Right kidney (tissue), 1 donor: Measurements from ENCODE around the gene ZSCAN10.
"Not testable (repeated sequence)": the region's sequence is repeated elsewhere in the genome, so short reads cannot be mapped to it uniquely, and the experiment has no call there.

ENCODE experiments used
- DNase-seq: peaks from one replicate; pipeline ENCODE4 v3.0.0-alpha.2; 2016

ZSCAN10 gene

DNA sequence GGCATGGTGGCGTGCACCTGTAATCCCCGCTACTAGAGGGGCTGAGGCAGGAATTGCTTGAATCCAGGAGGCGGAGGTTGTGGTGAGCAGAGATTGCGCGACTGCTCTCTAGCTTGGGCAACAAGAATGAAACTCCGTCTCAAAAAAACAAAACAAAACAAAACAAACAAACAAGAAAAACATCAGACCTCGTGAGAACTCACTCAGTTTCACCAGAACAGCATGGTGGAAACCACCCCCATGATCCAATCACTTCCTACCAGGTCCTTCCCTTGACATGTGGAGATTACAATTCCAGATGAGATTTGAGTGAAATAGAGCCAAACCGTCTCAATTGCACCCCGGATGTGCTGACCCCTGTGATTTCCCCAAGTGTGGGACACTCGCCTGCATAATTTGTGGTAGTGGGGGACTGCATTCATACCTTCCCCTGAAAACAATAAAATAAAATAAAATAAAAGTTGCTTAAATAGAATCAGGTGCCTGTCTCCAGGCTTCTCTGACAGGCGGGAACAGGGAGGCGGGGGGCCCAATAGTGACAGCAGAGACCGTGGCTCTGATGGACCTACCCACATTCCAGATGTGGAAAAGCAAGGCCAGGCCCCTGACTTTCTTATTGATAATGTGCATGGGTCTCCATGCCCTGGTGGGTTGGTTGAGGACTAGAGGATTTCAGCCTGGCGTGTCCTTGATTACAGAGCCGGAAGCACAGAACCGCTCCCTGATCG, 13.1 kb downstream of the ZSCAN10 start:
- no peak for DNase-seq

GRCh38 chr16:3084969-3085670, 14.0 kb downstream of the ZSCAN10 start:
- DNase-seq, result no peak

DNA sequence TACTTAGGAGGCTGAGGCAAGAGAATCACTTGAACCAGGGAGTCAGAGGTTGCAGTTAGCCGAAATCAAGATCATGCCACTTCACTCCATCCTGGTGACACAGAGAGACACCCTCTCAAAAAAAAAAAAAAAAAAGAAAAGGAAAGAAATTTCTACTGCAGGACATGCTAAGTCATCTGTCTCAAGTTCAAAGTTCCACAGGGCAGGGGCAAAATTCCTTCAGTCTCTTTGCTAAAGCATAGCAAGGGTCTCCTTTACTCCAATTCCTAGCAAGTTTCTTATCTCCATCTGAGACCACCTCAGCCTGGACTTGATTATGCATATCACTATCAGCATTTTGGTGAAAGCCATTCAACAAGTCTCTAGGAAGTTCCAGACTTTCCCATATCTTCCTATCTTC, 14.6 kb downstream of the ZSCAN10 start:
- no peak for DNase-seq

DNA sequence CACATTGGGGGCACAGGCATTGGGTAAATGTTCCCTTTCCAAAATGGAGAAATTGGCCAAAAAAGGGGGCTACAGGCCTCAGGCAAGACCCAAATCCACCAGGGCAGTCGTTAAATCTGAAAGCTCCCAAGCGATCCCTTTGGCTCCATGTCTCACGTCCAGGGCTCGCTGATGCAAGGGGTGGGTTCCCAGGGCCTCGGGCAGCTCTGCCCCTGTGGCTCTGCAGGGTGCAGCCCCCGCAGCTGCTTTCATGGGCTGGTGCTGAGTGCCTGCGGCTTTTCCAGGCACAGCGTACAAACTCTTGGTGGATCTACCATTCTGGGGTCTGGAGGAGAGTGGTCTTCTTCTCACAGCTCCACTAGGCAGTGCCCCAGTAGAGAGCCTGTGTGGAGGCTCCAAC, 15.7 kb downstream of the ZSCAN10 start:
- DNase-seq, result not testable (repeated sequence)

DNA sequence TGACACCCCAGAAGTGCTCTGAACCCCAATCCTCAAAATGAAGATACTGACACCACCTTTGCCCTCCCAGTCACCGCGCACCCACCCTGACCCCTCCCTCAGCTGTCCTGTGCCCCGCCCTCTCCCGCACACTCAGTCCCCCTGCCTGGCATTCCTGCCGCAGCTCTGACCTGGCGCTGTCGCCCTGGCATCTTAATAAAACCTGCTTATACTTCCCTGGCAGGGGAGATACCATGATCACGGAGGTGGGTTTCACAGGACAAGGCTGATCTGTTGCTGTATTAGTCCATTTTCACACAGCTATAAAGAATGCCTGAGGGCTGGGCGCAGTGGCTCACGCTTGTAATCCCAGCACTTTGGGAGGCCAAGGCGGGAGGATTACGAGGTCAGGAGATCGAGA, 17.1 kb downstream of the ZSCAN10 start:
- DNase-seq, result not testable (repeated sequence)

- DNase-seq, result no peak
These were observed 19.1 kb downstream of the ZSCAN10 start for GRCh38 chr16:3080024-3080423.

DNA sequence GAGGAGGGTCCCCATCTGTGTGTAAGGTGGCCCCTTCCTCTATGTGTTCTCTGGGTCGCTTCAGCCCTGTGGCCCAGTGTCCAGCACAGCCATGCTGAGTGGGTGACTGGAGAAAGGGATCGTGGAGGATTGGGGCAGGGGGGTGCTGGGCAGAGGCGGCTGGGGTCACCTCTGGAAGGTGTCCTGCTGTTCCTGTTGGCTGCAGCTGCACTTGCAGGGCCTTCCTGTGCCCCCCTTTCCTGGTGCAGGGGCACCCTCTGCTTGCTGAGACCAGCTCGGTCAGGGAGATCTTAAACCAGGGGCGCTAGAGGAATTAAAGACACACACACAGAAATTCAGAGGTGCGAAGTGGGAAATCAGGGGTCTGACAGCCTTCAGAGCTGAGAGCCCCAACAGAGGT, 22.5 kb downstream of the ZSCAN10 start:
- DNase-seq, result no peak

DNA sequence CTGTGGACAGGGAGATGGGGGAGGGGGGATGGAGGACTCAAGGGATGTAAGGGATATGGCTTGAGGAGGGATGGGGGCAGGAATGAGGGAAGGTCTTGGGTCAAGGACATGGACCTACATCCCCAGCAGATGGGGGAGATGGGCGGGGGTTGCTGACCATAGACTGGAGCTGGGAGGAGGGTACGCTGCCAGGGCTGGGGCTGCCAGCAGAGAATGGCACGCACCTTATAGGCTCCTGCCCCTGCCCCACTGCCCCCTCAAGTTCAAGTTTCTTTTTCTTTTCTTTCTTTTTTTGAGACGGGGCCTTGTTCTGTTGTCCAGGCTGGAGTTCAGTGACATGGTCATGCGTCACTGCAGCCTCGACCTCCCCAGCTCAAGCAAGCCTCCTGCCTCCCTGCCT, 23.1 kb downstream of the ZSCAN10 start:
- not testable (repeated sequence) for DNase-seq

GRCh38 chr16:3075523-3075915, 23.6 kb downstream of the ZSCAN10 start:
- DNase-seq, result no peak

DNA sequence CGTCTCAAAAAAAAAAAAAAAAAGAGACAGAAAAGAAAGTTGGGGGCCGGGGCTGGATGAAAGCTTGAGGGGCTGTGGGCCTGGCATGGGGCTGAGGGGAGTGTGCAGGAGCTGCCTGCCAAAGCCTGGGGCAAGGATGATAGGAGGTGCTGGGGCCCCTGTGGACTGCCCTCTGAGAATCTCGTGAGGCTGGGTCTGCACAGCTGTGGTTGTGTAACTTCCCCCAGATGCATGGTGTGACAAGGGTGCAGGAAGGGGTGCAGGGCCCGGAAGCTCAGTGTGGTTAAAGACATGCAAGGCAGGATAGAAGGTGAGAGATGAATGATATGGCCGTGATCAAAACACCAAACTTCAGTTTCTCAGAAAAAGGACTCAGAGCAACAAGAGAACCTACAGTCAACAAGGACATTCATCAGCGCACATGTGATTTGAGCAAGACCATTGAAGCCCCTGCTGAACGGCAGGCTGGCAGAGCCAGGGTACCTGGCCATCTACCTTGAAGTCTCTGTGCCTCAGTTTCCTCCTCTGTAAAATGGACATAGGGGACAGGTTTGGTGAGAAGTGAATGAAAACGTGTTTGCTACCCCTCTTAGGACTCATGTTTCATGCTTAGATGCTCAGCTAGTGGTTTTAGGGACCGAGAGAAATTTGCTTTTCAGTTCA, 24.1 kb downstream of the ZSCAN10 start:
- no peak for DNase-seq

DNA sequence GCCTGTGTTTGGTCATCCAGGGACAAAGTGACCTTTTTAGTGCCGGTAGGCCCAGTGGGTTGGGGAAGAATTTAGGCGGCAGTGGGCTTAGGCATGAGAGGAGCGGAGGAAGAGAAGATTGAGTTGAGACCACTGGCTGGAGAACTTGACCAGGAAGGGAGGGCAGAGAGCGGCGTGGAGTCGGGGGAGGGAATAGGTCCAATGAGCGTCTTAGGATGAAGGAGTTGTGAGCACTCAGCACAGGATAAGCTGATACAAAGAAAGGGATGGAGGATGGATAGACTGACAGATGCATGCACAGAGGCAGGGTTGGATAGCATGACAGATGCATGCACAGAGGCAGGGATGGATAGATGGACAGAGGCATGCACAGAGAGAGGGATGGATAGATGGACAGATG, 25.6 kb downstream of the ZSCAN10 start:
- no peak for DNase-seq

DNA sequence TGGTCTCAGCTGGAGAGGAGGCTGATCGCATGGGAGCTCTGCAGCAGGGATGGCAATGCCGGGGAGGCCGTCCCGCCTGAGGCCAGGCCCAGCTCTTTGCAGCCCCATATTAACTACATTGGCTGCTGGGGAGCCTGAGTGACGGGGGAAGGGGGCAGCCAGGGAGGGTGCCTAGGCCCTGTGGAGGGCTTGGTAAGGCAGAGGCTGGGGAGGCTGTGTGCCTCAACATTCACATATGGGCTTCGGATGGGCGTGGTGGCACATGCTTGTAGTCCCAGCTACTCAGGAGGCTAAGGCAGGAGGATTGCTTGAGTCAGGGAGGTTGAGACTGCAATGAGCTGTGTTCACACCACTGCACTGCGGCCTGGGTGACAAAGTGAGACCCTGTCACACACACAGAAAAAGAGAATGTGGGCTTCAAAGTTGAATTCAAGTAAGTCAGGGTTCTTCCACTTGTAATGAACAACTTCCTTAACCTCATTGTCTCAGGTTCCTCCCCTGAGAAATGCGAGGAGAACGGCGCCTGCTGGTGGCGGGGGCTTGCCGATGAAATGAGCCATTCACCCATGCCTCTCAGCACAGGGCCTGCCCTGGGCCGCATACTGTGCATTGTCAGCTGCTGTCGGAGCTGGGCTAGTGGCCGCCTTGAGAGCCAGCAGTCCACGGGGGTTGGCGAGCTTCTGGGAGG, 26.4 kb downstream of the ZSCAN10 start:
- DNase-seq, result not testable (repeated sequence)

DNA sequence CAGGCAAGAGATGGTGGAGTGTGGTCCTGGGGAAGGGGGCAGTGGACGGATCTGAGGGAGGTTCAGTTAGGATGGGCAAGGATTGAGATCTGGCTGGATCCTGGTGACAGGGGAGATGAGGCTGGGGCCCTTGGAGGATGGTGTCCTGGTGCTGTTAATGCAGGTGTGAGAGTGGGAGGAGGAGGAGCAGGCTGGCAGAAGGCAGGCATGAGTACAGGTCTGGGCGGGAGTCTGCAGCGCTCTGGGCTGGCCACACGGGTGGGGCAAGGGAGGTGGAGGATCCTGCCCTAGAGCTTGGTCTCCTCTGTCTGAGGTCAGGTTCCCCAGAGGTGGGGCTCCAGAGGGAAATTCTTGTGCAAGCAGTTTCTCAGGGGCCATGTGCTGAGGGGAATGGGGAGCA, 26.9 kb downstream of the ZSCAN10 start:
- not testable (repeated sequence) for DNase-seq

- DNase-seq, result no peak
These were observed 27.4 kb downstream of the ZSCAN10 start for GRCh38 chr16:3071655-3072054.

DNA sequence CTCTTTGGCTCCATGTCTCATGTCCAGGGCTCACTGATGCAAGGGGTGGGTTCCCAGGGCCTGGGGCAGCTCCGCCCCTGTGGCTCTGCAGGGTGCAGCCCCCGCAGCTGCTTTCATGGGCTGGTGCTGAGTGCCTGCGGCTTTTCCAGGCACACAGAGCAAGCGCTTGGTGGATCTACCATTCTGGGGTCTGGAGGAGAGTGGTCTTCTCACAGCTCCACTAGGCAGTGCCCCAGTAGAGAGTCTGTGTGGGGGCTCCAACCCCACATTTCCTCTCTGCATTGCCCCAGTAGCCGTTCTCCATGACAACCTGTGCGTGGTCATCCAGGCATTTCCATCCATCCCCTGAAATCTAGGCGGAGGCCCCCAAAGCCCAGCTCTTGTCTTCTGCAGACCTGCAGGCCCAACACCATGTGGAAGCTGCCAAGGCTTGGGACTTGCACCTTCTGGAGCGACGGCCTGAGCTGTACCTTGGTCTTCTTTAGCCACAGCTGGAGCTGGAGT, 28.4 kb downstream of the ZSCAN10 start:
- no peak for DNase-seq

DNA sequence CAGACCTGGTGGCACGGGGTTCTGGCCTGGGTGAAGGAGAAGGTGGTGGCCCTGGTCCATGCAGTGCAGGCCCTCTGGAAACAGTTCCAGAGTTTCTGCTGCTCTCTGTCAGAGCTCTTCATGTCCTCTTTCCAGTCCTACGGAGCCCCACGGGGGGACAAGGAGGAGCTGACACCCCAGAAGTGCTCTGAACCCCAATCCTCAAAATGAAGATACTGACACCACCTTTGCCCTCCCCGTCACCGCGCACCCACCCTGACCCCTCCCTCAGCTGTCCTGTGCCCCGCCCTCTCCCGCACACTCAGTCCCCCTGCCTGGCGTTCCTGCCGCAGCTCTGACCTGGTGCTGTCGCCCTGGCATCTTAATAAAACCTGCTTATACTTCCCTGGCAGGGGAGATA, 29.9 kb downstream of the ZSCAN10 start:
- DNase-seq, result not testable (repeated sequence)

DNA sequence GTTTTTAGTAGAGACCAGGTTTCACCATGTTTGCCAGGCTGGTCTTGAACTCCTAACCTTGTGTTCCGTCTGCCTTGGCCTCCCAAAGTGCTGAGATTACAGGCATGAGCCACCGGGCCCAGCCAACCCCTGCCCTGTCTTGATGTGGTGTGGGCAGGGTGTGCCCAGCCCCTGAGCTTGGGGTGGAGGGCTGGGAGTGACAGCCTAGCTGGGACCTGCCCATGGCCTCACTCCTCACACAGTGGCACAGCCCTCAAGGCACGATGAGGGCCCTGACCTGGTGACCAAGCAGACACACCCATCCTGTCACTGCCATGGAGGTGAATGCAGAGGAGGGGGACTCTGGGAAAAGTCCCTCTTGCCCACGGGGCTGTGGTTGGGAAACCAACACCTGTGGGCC, 30.6 kb downstream of the ZSCAN10 start:
- DNase-seq, result no peak

DNA sequence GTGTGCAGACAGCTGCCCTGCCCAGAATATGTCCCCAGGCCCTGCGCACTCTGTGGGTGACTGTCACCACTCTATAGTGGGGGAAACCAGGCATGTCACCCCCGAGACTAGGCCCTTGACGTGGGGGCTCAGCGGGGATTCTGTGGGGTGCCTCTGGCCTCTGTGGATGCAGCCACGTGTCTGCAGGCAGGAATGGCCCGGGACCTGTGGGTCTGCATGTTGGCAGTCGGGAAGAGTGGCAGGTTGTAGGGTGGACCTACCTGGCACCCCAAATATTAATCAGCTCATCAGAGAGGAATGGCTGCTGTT, 32.7 kb downstream of the ZSCAN10 start:
- DNase-seq, result no peak

DNA sequence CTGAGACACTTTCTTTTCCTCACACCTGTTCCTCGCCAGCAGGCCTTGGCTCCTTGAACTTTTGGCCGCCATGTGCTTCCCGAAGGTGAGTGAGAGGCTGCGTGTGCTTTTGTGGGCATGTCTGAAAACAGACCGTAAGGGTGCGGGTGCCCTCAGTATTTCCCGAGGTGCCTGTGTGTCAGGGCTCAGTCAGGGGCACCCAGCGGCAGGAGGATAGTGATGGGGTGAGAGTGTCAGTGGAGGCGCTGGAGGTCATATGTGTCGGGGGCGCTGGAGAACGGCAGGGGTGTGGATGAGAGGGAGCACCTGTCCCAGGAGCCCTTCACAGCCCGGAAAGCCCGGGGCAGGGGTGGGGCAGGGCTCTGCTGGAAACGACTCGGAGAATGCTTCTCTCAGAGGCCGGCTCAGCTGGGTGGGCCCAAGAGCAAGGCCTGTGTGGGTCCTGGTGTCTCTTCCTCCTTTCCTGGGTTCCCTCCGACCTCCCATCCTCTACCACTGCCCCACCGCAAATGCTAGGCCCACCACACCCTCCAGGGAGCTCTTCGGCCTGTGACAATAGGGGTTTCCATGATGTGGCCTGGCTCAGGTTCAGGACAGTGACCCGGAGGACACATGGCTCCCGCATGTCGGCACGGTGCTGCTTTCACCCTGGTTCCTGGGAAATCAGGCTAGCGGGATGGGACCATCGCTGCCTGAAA, 33.2 kb downstream of the ZSCAN10 start:
- no peak for DNase-seq

- no peak for DNase-seq
These were observed 33.9 kb downstream of the ZSCAN10 start, which contains the start of gene IL32 for GRCh38 chr16:3065069-3065741. Gene IL32, plus strand, starts transcription at chr16:3065640. Its CDS starts 172 bp downstream, at chr16:3065812.

GRCh38 chr16:3063625-3064386, 35.3 kb downstream of the ZSCAN10 start:
- DNase-seq, result no peak
